GM12878 (cell line): ENCODE results near the gene TELO2. TPM values are rescaled to one million over a fixed set of nuclear protein-coding genes. Genes with fewer than 3 reads are reported as not detected.

ENCODE experiments used
- EZH2 ChIP-seq: IDR thresholded peaks from 2 replicates; pipeline ENCODE4 v1.6.1; 2012; ENCODE audit warnings: low read depth, mild to moderate bottlenecking, control low read depth, inconsistent platforms, low read length, borderline replicate concordance; ENCODE audit not compliant: control insufficient read depth
- HDAC6 ChIP-seq: fragments of 200-600 bp; sonication (generic); IDR thresholded peaks from one replicate; pipeline ENCODE4 v1.8.0; 2017; ENCODE audit warnings: antibody characterized with exemption; ENCODE audit not compliant: unreplicated experiment
- SPI1 ChIP-seq: IDR thresholded peaks from 2 replicates; pipeline ENCODE4 v1.6.1; 2011; ENCODE audit warnings: low read depth, mild to moderate bottlenecking, low read length, moderate library complexity, borderline replicate concordance; ENCODE audit not compliant: insufficient read depth
- SUZ12 ChIP-seq: fragments of 200-600 bp; sonication (generic); IDR thresholded peaks from one replicate; pipeline ENCODE4 v1.6.1; 2018; ENCODE audit warnings: antibody characterized with exemption, mild to moderate bottlenecking; ENCODE audit not compliant: unreplicated experiment
- ZNF217 ChIP-seq: fragments of 450-650 bp; IDR thresholded peaks from 2 replicates; pipeline ENCODE4 v1.6.1; 2017; ENCODE audit warnings: antibody characterized with exemption, mild to moderate bottlenecking
- ZNF24 ChIP-seq: fragments of 450-650 bp; IDR thresholded peaks from 2 replicates; pipeline ENCODE4 v1.6.1; 2017; ENCODE audit warnings: antibody characterized with exemption, mild to moderate bottlenecking
- polyA plus RNA-seq, 11 experiments: library from polyadenylated mRNA; depleted of rRNA in 4 of 11; unstranded in 6 of 11; stranded (reverse) in 5 of 11; fragments of >200 nt; fragmentation: Nextera tagmentation in 4 of 11; fragmentation: Illumina TruSeq in 1 of 11; extraction: Ambion mirVana in 4 of 11; extraction: Trizol in 1 of 11; gene quantifications; 1 replicate in 1 of 11; 2 replicates in 10 of 11; pipeline versions ENCODE4 v1.2.1 to v1.2.3, GENCODE V29; 2011 to 2016; ENCODE audit warnings: inconsistent platforms in 2 of 11, missing spikeins in 2 of 11, low read depth in 1 of 11
- total RNA-seq, 4 experiments: library from RNA; depleted of rRNA in 3 of 4; stranded (reverse); fragments of >200 nt in 3 of 4; fragmentation: Illumina TruSeq in 1 of 4; extraction: Trizol in 1 of 4; gene quantifications; 2 replicates each; pipeline versions ENCODE4 v1.2.1 to v1.2.3, GENCODE V29; 2013 to 2021
- TF ChIP-seq, protein P1 (sequence below): IDR thresholded peaks from 2 replicates; pipeline ENCODE4 v1.6.1; 2012; ENCODE audit warnings: low read depth, low read length, improper control_type of control experiment
- TF ChIP-seq, protein P2 (sequence below): fragments of 450-650 bp; IDR thresholded peaks from 2 replicates; pipeline ENCODE4 v1.6.1; 2016; ENCODE audit warnings: mild to moderate bottlenecking, moderate library complexity, borderline replicate concordance
- TF ChIP-seq, protein P3 (sequence below): fragments of 450-650 bp; IDR thresholded peaks from 2 replicates; pipeline ENCODE4 v1.6.1; 2016; ENCODE audit warnings: mild to moderate bottlenecking

The TELO2 gene
- total and polyA plus RNA-seq, 10 of the 15 experiments (the other 5 are each of a cell fraction or from before 2014, with no cell fraction given): 0.55 to 72.8 (median 18.6) TPM

DNA sequence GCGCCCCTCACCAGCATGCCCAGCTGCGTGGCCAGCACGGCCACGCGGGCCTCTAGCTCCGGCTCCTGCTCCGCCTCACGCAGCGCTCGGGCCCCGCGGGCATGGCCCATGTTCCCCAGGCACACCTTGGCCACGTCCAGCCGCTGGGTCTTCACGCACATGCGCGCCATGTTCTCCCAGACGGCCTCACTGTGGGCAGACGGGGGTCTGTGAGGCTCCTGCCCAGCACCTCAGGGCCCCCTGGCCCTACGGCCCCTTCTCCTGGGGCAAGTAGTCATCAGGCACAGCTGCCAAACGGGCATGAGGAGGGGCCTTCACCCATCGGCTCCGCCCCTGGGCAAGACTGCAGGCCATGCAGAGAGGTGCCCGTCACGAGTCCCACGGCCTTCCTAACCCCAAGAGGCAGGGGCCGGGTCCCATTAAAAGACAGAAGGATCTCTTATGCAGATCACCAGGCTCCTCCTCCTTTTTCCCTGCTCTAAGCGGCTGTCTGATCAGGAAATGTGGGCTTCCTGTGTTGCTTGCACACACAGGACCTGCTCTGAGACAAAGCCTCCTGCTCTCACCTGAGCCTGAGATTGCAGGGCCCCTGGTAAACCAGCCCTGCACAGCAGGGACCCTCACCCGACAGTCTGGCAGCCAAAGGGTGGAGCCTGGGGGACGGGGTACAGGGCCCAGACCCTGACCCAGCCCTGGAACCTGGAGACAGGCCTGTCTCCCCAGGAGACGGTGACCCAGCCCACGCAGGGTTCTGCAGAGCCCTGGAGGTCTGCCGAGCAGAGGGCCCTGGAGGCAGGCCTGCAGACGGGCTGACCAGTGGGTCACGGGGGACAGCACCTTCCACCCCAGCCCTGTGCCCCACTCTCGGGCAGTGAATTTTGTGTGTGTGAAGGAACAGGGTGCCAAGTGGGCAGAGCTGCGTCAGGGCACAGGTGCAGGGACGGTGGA is 33.7 kb downstream of the TELO2 start (continued):
- no peak for TF ChIP-seq EZH2
- TF ChIP-seq, protein P1, sequence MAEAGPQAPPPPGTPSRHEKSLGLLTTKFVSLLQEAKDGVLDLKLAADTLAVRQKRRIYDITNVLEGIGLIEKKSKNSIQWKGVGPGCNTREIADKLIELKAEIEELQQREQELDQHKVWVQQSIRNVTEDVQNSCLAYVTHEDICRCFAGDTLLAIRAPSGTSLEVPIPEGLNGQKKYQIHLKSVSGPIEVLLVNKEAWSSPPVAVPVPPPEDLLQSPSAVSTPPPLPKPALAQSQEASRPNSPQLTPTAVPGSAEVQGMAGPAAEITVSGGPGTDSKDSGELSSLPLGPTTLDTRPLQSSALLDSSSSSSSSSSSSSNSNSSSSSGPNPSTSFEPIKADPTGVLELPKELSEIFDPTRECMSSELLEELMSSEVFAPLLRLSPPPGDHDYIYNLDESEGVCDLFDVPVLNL: no peak
- no peak for TF ChIP-seq SUZ12
- TF ChIP-seq, protein P2, sequence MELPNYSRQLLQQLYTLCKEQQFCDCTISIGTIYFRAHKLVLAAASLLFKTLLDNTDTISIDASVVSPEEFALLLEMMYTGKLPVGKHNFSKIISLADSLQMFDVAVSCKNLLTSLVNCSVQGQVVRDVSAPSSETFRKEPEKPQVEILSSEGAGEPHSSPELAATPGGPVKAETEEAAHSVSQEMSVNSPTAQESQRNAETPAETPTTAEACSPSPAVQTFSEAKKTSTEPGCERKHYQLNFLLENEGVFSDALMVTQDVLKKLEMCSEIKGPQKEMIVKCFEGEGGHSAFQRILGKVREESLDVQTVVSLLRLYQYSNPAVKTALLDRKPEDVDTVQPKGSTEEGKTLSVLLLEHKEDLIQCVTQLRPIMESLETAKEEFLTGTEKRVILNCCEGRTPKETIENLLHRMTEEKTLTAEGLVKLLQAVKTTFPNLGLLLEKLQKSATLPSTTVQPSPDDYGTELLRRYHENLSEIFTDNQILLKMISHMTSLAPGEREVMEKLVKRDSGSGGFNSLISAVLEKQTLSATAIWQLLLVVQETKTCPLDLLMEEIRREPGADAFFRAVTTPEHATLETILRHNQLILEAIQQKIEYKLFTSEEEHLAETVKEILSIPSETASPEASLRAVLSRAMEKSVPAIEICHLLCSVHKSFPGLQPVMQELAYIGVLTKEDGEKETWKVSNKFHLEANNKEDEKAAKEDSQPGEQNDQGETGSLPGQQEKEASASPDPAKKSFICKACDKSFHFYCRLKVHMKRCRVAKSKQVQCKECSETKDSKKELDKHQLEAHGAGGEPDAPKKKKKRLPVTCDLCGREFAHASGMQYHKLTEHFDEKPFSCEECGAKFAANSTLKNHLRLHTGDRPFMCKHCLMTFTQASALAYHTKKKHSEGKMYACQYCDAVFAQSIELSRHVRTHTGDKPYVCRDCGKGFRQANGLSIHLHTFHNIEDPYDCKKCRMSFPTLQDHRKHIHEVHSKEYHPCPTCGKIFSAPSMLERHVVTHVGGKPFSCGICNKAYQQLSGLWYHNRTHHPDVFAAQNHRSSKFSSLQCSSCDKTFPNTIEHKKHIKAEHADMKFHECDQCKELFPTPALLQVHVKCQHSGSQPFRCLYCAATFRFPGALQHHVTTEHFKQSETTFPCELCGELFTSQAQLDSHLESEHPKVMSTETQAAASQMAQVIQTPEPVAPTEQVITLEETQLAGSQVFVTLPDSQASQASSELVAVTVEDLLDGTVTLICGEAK: no peak
- no peak for TF ChIP-seq HDAC6
- TF ChIP-seq SPI1: no peak
- TF ChIP-seq ZNF217: no peak
- TF ChIP-seq, protein P3, sequence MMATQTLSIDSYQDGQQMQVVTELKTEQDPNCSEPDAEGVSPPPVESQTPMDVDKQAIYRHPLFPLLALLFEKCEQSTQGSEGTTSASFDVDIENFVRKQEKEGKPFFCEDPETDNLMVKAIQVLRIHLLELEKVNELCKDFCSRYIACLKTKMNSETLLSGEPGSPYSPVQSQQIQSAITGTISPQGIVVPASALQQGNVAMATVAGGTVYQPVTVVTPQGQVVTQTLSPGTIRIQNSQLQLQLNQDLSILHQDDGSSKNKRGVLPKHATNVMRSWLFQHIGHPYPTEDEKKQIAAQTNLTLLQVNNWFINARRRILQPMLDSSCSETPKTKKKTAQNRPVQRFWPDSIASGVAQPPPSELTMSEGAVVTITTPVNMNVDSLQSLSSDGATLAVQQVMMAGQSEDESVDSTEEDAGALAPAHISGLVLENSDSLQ: no peak
- TF ChIP-seq ZNF24: no peak
